ENCODE results near the gene PSMG2. TPM values are rescaled to one million over a fixed set of nuclear protein-coding genes. Genes with fewer than 3 reads are reported as not detected.

PSMG2 gene
- total and polyA plus RNA-seq, 9 of the 15 experiments (the other 6 are each of a cell fraction or from before 2014, with no cell fraction given), result 59.9 to 271 (median 111) TPM

- Histone ChIP-seq H3K27ac (ENCODE audit: extremely low read depth, low read depth, low read length) (no peak overlapping the region), H3K4me2 (ENCODE audit: insufficient read depth, low read length) (no peak overlapping the region), H3K4me1 (replicated peaks in 1 of 2; ENCODE audit: control insufficient read depth in 2 of 2, insufficient read depth in 2 of 2, low read length in 2 of 2) (no peaks in the 10 kb centered on the region), H3K4me3 (no peak overlapping the region), H3K9me3 (replicated peaks; ENCODE audit: control insufficient read depth, insufficient read depth, low read depth, low read length) (no peaks in the 10 kb centered on the region; the same call in 1 of the 2 replicates), H3K36me3 (ENCODE audit: control insufficient read depth, insufficient read depth, low read length) (peaks cover 48% of the 10 kb centered on the region), H3K9me1 (ENCODE audit: control insufficient read depth, insufficient read depth, low read length) (no peaks in the 10 kb centered on the region), H3K27me3 (ENCODE audit: control insufficient read depth in 2 of 2, insufficient read depth in 2 of 2, low read length in 2 of 2) (no peaks in the 10 kb centered on the region), H2AFZ (ENCODE audit: low read depth, low read length) (no peak overlapping the region), H3K79me2 (ENCODE audit: control insufficient read depth, insufficient read depth, low read length) (no peaks in the 10 kb centered on the region), H3K9ac (ENCODE audit: insufficient read depth in 1 of 2, low read depth in 2 of 2, low read length in 2 of 2) (no peak overlapping the region), H4K20me1 (replicated peaks; ENCODE audit: control insufficient read depth, insufficient read depth, low read length) (no peaks in the 10 kb centered on the region)
- intact Hi-C loops (cut with micrococcal nuclease) (no loop called here), in situ Hi-C loops (cut with MboI) (loop anchor here (5.0 to 10.0 kb wide), 2 partner anchors 211 to 428 kb away; no protein-coding TSS in a partner anchor)
- no peak for TF ChIP-seq BMI1 (IDR thresholded peaks at IDR 0.05; ENCODE audit: low read length)
- 0 out of 2 replicates have a peak, but pooled peaks have one; percentile 40 for TF ChIP-seq POLR2A (conservative IDR thresholded peaks at IDR 0.05)
- no TSS peak for BruUV-seq (replicated peaks)
- ATAC-seq, result peak; percentile 27; the same call in 2 of the 3 replicates
- ChIA-PET CTCF (ENCODE audit: low intra/inter-chr PET ratio) (interaction anchor here (0.7 to 3.3 kb wide), 8 partner anchors 21 to 903 kb away, joined by 3 to 49 read pairs (median 6); no protein-coding TSS in a partner anchor), POLR2A (interaction anchor here (0.9 to 1.0 kb wide), 2 partner anchors 208 to 353 kb away, joined by 3 read pairs; no protein-coding TSS in a partner anchor)
- no peak for FAIRE-seq
- no peak for DNase-seq (ENCODE audit: extremely low read depth in 1 of 4, low spot score in 3 of 4)
- WGBS (ENCODE audit: insufficient coverage, low coverage, missing lambda C conversion rate), result 43% methylated on average over 4 of the region's 4 CpGs
These were observed 23.5 kb downstream of the PSMG2 start for GRCh38 chr18:12726331-12726730.

GRCh38 chr18:12726774-12727550 is 24.1 kb downstream of the PSMG2 start:
- Histone ChIP-seq H4K20me1 (replicated peaks; ENCODE audit: control insufficient read depth, insufficient read depth, low read length) (no peaks in the 10 kb centered on the region), H3K4me3 (no peak overlapping the region), H3K27me3 (ENCODE audit: control insufficient read depth in 2 of 2, insufficient read depth in 2 of 2, low read length in 2 of 2) (no peaks in the 10 kb centered on the region), H3K9ac (ENCODE audit: insufficient read depth in 1 of 2, low read depth in 2 of 2, low read length in 2 of 2) (no peak overlapping the region), H2AFZ (ENCODE audit: low read depth, low read length) (no peak overlapping the region), H3K79me2 (ENCODE audit: control insufficient read depth, insufficient read depth, low read length) (no peaks in the 10 kb centered on the region), H3K4me2 (ENCODE audit: insufficient read depth, low read length) (no peak overlapping the region), H3K9me1 (ENCODE audit: control insufficient read depth, insufficient read depth, low read length) (no peaks in the 10 kb centered on the region), H3K9me3 (replicated peaks; ENCODE audit: control insufficient read depth, insufficient read depth, low read depth, low read length) (no peaks in the 10 kb centered on the region; the same call in 1 of the 2 replicates), H3K27ac (ENCODE audit: extremely low read depth, low read depth, low read length) (no peak overlapping the region), H3K36me3 (ENCODE audit: control insufficient read depth, insufficient read depth, low read length) (peaks cover 44% of the 10 kb centered on the region), H3K4me1 (replicated peaks in 1 of 2; ENCODE audit: control insufficient read depth in 2 of 2, insufficient read depth in 2 of 2, low read length in 2 of 2) (no peaks in the 10 kb centered on the region)
- FAIRE-seq, result peak; percentile 88
- intact Hi-C loops (cut with micrococcal nuclease), result loop anchor here (1.0 kb wide), 1 partner anchor 207 kb away; no protein-coding TSS in a partner anchor
- in situ Hi-C loops (cut with MboI), result loop anchor here (5.0 to 10.0 kb wide), 2 partner anchors 210 to 428 kb away; no protein-coding TSS in a partner anchor
- ChIA-PET CTCF (ENCODE audit: low intra/inter-chr PET ratio) (interaction anchor here (0.6 to 3.3 kb wide), 9 partner anchors 22 to 1351 kb away, joined by 3 to 49 read pairs (median 4); no protein-coding TSS in a partner anchor), POLR2A (interaction anchor here (0.9 kb wide), 1 partner anchor 208 kb away, joined by 3 read pairs; no protein-coding TSS in a partner anchor)
- ATAC-seq, result peak; percentile 81
- BruUV-seq (replicated peaks), result no TSS peak
- DNase-seq (ENCODE audit: extremely low read depth in 1 of 4, low spot score in 3 of 4), result peak; percentile 57 to 76 (median 65)
- WGBS (ENCODE audit: insufficient coverage, low coverage, missing lambda C conversion rate), result 55% methylated on average over 12 of the region's 14 CpGs

All from K562 (cell line).